GM18519 (cell line): ENCODE measurements around the gene TMEM184B.

Experiments
- ATAC-seq: cut with Tn5 transposase; IDR thresholded peaks from one replicate; pipeline ENCODE4 v1.9.1; 2021; ENCODE audit warnings: mild to moderate bottlenecking, moderate library complexity; ENCODE audit not compliant: unreplicated experiment, low FRiP score

Gene TMEM184B

DNA sequence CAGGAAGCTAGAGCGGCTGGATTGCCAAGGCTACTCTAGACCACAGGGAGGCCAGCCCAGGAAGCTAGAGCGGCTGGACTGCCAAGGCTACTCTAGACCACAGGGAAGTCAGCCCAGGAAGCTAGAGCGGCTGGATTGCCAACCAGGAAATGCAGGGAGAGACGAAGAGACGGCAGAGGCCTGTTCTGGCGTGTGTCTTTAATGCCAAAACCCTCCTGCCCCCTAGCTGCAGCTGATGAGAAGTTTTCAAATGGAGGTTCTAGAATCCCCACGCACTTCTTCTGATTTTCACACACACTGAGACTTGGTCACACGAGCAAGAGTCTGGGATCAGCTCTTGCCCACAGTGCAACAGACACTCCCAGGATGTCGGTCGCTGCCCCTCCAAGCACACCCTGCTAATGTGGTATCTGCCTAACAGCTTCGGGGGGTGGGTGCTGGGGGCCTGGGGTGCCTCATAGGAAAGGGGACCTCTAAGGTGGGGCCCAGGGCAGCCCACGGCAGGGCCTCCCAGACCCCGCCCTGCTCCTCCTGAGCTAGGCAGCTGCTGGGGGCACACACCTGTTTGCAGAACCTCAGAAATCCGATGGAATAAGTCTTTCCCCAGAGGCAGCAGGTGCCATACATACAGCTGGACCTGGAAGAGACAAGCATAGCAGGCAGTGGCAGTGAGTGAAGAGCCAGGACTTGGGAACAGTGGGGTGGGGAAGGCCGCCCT lies 42.5 kb downstream of the TMEM184B start:
- ATAC-seq = no peak

DNA sequence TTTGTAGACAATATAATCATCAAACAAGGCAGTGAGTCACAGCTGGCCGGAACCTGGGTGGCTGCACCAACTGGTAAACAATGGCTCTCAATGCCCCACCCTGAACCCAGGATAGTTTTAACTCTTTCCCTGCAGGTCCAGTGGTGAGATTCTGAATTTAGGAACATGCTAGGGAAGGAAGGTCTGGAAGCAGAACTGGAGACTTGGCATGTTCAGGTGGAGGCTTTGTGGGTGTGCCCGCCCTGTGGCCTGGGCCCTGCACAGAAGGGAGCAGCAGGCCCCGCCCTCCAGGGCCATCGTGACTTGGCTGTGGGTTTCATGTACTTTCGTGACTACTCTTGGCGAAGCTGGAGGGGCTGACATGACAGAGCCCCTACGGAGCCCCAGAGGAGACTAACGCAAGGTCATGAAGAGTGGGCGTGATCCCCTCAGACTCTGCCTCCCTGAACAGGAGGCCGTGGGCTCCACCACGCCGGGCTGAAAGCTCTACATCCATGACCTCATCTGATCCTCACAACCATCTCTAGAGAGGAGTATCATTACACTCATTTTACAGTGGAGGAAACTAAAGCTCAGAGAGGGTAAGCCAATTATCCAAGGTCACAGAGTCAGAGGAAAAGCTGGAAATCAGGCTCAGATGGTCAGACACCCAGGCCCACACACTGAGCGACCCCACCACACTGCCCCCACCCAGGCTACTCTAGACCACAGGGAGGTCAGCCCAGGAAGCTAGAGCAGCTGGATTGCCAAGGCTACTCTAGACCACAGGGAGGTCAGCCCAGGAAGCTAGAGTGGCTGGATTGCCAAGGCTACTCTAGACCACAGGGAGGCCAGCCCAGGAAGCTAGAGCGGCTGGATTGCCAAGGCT lies 43.7 kb downstream of the TMEM184B start:
- ATAC-seq = no peak

DNA sequence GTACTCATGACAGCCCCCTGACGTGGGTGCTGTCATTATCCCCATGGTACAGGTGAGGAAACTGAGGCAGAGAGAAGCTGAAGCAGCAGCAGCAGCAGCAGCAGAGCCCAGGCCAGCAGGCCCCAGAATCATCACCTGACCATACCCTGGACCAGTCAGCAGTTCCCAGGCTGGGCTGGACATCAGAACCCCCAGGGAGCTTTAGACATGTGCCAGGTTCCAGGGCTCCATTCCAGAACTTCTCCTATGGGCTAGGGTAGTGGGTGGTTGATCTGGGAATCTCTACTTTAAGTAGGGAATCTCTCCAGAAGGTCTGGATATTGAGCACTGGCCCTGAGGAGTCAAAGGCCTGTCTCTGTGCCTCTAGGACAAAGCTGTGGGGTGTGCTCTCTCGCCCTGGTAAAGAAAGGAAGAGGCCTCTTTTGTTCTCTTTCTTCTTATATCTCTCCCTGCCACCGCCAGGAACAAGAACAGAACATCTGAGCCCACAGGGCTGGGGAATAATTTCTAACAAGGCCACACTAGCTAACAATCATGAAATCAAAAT lies 44.4 kb downstream of the TMEM184B start:
- ATAC-seq = no peak

DNA sequence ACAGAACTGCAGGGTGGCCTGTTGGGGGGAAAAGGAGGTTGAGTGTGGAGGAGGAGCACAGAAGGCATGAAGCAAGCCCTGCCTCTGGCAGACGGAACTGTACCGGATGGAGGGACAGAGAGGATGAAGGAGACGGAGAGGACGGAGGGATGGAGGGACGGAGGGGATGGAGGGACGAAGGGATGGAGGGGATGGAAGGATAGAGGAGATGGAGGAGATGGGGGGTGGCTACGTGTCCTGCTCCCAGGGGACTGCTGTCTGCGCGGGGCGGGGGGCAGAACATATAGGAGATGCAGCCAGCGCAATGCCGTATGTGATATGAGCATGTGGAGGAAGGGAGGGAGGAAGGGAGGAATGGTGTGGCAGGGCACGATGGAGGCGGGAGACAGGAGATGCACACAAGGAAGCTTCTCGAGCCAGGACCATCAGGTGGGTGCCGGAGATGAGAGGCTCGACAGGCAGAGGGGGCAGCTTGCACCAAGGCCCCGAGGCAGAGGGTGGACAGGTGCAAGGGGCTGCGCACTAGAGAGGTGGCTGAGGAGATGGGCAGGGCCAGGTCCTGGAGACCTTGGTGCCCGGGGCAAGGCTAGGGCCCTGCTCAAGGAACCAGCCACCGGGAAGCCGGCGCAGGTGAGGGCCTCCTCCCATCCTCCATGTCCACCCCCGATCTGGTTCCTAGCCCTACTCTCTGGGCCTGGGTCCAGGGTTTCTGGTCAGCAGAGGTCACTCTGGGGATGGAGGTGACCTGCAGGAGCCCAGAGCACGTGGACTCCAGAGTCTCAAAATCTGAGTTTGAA lies 45.8 kb downstream of the TMEM184B start:
- no peak for ATAC-seq

DNA sequence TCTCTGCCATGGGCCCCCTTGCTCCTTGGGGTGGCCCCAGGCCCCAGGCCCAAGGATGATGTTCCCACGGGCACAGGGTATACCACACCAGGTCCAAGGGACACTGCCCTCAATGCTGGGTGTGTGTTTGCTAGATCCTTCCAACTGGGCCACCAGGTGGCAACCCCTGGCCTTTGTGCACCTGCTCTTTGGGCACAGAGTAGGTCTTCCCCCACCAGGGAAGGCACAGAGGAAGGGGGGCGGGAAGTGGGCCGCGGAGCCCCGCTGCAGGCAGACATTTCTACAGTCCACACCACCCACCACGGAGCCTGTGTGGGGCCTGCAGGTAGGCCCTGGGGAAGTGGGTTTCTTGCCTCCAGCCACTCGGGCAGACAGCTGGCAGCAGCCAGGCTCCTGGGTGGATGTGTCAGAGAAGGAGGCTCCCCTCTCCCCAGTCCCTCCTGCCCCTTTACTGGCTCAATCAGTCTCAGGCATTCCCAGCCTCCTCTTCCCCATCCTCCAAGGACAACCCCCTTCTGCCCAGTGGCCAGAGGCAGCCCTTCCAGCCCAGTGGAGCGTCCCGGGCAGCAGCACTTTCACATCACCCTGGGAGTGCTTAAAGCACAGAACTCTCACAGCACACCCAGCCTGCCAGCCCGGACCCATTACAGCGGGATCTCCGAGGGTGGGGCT lies 49.4 kb downstream of the TMEM184B start:
- no peak for ATAC-seq

DNA sequence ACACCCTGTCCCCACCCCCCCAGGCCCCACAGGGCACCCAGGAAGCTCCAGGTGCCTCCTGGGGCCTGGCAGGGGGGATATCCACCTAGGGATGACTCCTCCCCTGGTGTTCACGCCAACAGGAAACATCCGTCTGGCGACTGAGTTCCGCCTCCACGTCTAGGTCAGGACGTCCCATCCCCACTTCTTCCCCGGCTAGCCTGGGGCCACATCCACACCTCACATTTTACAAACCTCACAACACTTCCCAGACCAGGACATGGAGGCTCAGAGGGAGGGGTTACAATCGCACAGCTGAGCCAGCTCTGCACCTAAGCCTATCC lies 50.1 kb downstream of the TMEM184B start:
- ATAC-seq = no peak

DNA sequence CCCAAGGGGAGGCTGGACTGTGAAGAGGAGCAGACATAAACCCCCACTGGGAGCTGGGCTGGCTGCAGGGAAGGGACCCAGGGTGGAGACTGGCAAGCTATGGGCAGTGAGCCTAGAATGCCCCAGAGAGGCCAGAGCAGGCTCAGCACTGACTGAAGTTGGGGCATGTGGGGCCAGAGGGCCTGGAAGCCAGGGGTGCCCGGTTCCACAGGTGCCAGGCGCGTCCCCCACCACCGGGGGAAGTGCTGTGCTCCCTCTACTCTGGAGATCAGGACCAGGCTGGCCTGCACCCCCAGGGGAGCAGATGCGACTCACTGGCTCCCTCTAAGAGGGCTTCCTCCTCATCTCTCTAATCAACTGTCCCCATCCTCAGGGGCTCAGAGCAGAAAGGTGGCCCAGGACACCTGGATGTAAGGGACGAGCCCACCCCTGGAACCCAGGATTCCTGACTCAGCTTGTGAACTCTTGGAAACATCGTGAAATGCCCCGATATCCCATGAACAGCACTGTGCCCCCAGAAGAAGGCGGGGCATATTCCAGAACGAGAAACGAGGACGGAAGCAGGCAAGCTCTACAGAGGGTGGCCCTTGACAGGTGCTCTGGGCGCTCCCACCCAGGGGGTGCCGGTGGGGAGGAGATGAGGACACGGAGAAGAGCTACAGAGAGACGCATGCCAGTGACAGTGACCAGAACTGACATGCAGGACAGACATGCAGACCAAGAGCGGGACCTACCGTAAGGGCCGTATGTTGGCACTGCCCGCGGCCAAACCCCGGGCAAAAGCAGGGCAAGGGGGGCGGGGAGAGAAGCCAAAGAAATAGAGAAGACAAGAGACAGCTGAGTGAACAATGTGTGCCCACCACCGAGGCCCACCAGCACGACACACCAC lies 50.7 kb downstream of the TMEM184B start:
- ATAC-seq = no peak

DNA sequence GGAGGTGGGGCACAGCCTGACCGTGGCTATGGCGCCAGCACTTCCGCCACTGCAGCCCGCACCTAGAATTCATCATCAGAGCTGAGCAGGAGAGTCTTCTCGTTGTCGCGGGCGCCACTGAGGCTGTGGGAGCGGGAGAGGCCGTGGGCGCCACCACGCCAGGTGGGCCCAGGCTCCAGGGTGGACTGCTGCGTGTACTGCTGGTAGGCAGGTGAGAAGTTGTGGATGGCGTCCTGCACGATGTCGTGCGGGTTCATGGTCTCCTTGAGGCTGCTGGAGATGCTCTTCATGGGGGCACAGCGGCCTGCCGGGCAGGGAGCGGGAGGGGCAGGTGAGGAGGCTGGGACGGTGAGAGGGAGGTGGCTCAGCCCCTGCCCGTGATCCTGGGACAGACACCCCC lies 51.4 kb downstream of the TMEM184B start:
- ATAC-seq = no peak

DNA sequence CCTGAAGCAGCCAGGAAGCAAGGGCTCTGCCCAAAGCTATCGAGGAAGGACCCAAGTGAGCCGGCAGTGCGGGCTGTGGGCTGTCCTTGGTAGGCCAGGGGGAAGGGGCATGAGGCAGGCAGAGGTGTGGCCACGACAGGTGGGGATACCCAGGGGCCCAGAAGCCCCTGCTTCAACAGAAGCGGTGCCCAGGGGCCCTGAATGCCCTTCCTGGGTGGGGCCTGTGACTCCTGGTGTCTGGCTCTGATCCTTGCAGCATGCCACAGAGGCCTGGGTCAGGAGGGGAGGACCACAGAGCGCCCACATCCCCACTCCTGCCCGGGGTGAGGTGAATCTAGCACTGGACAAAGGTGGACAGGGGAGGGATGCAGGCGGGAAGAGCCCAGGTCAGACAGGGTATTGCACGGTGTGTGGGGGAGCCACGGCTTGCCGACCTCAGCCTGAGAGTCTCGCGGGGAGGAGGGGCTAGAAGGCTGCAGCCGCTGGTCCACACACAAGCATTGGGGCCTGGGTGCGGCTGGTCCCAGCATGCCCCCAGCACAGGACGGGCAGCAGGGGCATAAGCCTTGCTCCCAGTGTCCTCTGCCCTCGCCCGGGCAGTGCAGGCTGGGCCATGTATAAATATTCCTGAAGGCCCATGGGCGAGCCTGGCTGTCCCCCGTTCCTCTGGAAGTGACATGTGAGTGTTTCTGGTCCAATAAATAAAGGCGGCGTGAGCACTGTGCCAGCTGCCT lies 52.0 kb downstream of the TMEM184B start:
- no peak for ATAC-seq

DNA sequence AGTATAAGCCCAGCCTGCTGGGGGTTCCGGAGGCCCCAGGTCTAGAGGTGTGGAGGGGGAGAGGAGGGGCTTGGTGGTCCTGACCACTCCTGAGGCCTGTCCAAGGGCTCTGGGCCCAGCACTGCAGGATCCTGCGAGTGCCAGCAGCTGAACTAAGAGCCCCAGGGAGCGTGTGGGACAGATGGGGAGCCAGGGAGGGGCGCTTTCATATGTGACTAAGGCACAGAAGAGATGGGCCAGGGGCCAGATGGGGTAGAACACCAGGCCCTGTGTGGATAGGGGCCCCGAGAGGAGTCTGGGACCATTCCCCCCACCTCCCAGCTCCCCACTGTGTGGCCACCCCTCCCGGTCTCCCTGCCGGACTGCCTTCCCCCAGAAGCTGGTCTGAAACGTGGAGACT lies 52.6 kb downstream of the TMEM184B start:
- ATAC-seq = no peak

DNA sequence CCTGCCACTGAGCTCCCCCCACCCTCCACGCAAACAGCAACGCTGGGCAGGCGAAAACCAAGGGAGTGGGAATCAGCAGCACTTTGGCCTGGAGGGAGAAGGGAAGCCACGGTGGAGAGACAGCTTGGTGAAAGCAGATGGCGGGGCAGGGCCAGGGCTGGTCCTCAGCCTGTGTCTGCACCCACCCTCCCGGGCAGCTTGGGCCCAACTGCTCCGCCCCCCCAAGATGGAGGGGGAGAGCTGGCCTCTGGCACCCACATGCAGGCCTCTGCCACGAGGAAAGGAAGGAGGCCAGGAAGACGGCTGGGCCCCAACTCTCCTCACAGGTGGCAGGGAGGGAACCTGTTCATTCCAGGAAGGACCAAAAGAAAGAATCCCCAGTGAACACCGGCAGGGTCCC lies 53.2 kb downstream of the TMEM184B start:
- no peak for ATAC-seq

DNA sequence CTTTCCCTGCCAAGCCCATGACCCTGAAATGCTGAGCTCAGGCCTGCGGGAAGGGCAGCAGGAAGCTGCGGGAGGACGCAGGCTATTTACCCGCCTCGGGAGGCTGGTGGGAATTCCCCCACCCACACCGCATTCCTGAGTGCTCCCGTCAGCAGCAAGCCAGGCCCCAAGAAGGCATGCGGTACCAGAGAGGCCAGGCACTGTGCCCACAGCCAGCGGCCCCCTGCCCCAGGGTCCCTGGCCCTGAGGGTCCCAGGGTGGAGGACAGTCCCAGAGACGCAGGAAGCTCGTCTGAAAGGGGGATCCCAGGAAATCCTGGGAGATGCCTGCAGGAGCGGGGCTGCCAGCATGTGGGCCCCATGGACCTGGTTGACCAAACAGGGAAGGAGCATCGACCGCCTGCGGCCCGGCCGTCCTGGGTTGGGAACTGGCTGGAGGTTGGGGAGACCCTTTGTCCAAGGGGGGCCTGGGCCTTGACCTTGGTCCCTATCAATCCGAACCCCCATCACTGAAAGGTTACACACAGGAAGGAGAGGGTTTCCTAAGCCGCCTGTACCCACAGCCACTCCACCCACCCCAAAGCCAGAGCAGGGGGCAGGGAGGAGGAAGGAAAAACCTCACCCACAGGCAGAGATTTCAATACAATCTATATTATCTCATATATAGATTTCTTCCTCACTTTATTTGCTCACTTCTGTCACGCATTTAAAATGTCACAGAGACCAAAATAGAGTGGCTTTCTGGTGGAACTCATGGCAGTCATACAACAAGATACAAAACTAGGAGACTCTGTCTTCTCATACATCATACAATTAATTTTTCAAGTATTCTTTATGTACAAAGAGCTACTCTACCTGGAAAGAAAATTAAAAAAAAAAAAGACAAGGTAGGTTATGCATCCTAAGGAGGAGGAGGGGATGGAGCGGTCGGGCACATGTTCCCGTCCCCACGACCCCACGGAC lies 53.9 kb downstream of the TMEM184B start:
- no peak for ATAC-seq

DNA sequence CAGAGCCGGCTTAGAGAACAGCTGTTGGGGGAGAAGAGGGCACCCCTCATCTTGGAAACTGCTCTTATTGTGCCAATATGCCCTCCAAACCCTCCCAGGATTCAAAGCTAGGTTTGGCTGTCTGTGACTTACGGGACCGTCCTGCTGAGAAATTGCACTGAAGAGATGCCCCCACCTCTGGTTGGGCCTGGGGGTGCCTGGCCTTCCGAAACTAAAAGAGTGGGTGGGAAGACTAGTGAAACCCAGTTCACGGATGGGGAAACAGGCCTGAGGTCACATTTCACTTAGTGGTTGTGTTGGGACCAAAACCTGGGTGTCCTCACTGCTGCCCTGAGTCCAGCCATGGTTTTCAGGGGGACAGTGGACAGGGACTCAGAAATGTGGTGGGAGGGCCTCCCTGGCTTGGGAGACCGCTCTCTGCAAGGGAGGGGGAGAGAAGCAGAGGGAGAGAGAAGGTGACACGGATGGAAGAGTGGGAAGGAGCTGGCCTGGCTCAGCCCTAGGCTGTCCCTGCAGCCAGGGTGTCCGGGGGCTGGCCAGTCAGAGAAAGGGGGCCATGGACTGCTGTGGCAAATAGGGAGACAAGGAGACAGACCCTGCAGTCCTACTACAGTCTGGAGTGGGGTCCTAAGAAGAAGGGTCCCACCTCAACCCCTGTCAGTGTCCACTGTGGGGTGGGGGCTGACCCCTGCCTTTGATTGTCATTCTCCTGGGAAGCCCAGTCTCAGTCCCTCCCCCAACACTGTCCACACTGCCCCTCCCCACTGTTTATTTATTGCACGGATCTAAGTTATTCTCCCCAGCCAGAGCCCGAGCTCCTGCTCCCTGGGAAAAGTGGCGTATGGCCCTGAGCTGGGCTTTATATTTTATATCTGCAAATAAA lies 57.4 kb downstream of the TMEM184B start:
- ATAC-seq = no peak

DNA sequence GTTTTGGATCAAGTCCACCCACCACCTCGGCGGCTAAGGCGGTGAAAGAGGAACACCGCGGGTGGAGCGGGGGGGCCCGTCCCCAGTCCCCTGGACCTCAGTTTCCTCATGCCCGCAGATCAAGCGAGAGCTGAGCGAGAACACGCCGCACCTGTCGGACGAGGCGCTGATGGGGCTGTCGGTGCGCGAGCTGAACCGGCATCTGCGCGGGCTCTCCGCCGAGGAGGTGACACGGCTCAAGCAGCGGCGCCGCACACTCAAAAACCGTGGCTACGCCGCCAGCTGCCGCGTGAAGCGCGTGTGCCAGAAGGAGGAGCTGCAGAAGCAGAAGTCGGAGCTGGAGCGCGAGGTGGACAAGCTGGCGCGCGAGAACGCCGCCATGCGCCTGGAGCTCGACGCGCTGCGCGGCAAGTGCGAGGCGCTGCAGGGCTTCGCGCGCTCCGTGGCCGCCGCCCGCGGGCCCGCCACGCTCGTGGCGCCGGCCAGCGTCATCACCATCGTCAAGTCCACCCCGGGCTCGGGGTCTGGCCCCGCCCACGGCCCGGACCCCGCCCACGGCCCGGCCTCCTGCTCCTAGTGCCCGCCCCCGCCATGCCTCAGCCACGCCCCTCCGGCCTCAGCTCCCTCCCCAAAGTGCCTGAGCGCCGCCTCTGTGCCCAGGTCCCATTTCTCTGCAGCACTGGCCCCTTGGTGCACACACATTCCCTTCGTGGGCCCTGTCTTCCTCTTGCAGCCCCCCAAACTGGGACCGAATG lies 58.3 kb downstream of the TMEM184B start:
- no peak for ATAC-seq

DNA sequence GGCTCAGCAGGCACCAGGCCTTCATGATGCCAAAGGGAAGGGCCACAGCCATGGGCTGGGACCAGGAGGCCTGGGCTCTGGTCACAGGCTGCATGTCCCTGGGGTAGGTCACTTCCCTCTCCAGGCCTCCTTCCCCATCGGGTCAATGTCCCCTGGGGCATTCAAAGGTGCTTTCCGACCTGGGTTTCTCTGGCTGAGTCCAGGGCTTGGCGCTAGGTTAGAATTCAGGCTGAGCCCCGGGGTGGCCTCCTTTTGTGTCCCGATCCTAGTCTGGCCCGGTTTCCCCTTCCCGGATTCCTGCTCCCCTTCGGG lies 58.9 kb downstream of the TMEM184B start:
- no peak for ATAC-seq

DNA sequence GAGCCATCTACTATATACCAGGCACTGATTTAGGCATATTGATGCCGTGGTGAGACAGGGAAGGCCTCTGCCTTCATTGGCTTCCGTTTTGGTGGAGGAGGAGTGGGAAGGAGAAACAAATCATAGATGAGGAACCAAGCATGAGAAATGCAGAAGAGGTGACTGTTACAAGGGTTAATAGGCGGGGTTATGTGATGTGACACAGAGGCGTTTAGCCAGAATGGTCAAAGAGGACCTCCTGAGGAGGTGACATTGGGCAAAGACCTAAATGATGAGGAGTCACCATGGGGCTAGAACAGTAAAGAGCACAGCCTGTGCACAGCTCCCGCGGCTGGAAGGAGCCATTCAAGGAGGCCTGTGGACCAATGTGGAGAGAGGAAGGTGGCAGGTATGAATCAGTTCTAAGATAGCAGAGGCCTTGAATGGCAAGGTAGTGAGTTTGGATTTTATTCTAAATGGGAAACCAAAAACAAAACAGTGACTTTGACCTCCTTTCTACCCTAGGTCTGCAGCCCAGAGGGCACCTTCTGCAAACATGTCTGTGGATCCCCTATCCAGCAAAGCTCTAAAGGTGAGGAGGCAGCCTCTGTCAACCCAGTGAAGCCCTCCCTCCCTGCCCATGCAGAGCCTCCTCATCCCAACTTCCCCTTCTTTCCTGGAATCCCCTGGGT lies 59.4 kb downstream of the TMEM184B start:
- no peak for ATAC-seq
